H1 (cell line): ENCODE results near the gene BBS1. TPM values are rescaled to one million over a fixed set of nuclear protein-coding genes. Genes with fewer than 3 reads are reported as not detected.

ENCODE experiments used
- CTCF ChIA-PET: fragments of 300-600 bp; sonication (Branson Sonifier 250); formaldehyde crosslinking; loops from one replicate; lab custom pipeline; 2021; ENCODE audit not compliant: partially characterized antibody; lab: Charles Lee
- POLR2A ChIA-PET: fragments of 300-600 bp; sonication (Branson Sonifier 250); formaldehyde crosslinking; loops from one replicate; lab custom pipeline; 2021; ENCODE audit warnings: inconsistent platforms; ENCODE audit not compliant: partially characterized antibody; lab: Charles Lee
- DNase-seq, 2 experiments: peaks; one replicate each; pipeline versions ENCODE4 v3.0.0 to v3.0.0-alpha.2; 2010 to 2022; ENCODE audit warnings: low spot score in 2 of 2, low read depth in 1 of 2, mixed read lengths in 1 of 2
- FAIRE-seq: peaks from 2 replicates; lab custom pipeline; 2011; peaks lifted over from hg19 to GRCh38; lab: Jason Lieb, UNC
- H2AFZ ChIP-seq: 2 replicates; pipeline ENCODE4 v1.8.1; 2012; ENCODE audit warnings: low read length, inconsistent platforms
- H2AK5ac ChIP-seq: 2 replicates; pipeline ENCODE4 v1.6.1; 2013; ENCODE audit warnings: low read depth, low read length
- H2BK120ac ChIP-seq: replicated peaks from 2 replicates; pipeline ENCODE3; 2013; ENCODE audit warnings: low read depth, low read length, inconsistent platforms
- H2BK12ac ChIP-seq: 2 replicates; pipeline ENCODE4 v1.6.1; 2013; ENCODE audit warnings: low read depth, low read length
- H2BK15ac ChIP-seq: 2 replicates; pipeline ENCODE4 v1.6.1; 2013; ENCODE audit warnings: low read length
- H2BK20ac ChIP-seq: 2 replicates; pipeline ENCODE4 v1.6.1; 2013; ENCODE audit warnings: low read length
- H2BK5ac ChIP-seq: 2 replicates; pipeline ENCODE4 v1.6.1; 2013; ENCODE audit warnings: low read depth, low read length
- H3K14ac ChIP-seq: 2 replicates; pipeline ENCODE4 v1.6.1; 2013; ENCODE audit warnings: inconsistent platforms; ENCODE audit not compliant: insufficient read length
- H3K18ac ChIP-seq: 2 replicates; pipeline ENCODE4 v1.6.1; 2013; ENCODE audit warnings: low read length; ENCODE audit errors: extremely low read depth
- H3K23ac ChIP-seq: 2 replicates; pipeline ENCODE4 v1.6.1; 2013; ENCODE audit warnings: inconsistent platforms; ENCODE audit not compliant: insufficient read length
- H3K23me2 ChIP-seq: 2 replicates; pipeline ENCODE4 v1.6.1; 2013; ENCODE audit warnings: low read depth, low read length
- H3K27ac ChIP-seq: 2 replicates; pipeline ENCODE4 v1.6.1; 2011; ENCODE audit warnings: low read depth, low read length, inconsistent platforms
- H3K27me3 ChIP-seq, 4 experiments: replicated peaks in 1 of 4; 1 replicate in 1 of 4; 2 replicates in 3 of 4; pipeline versions ENCODE4 v1.6.1 to v1.8.1; 2011 to 2013; ENCODE audit warnings: low read length in 3 of 4, mild to moderate bottlenecking in 3 of 4, inconsistent platforms in 2 of 4, mixed read lengths in 2 of 4, moderate library complexity in 1 of 4; ENCODE audit not compliant: control insufficient read depth in 3 of 4, insufficient read depth in 3 of 4; ENCODE audit errors: extremely low read depth in 1 of 4
- H3K36me3 ChIP-seq, 4 experiments: 2 replicates each; pipeline versions ENCODE4 v1.6.1 to v1.8.1; 2011 to 2013; ENCODE audit warnings: mild to moderate bottlenecking in 4 of 4, low read length in 3 of 4, moderate library complexity in 2 of 4, control low read depth in 1 of 4, inconsistent platforms in 1 of 4; ENCODE audit not compliant: insufficient read depth in 4 of 4, control insufficient read depth in 2 of 4
- H3K4ac ChIP-seq: replicated peaks from 2 replicates; pipeline ENCODE3; 2013; ENCODE audit warnings: low read length, low read depth, mixed read lengths, inconsistent platforms; ENCODE audit not compliant: insufficient read length
- H3K4me1 ChIP-seq, 4 experiments: replicated peaks in 1 of 4; 1 replicate in 1 of 4; 2 replicates in 3 of 4; pipeline versions ENCODE4 v1.6.1 to v1.8.1; 2011 to 2013; ENCODE audit warnings: low read length in 3 of 4, inconsistent platforms in 2 of 4, mixed read lengths in 1 of 4; ENCODE audit not compliant: insufficient read depth in 4 of 4, control insufficient read depth in 3 of 4
- H3K4me2 ChIP-seq, 2 experiments: 2 replicates each; pipeline versions ENCODE4 v1.6.1 to v1.8.1; 2011 to 2013; ENCODE audit warnings: low read depth in 2 of 2, low read length in 2 of 2, control low read depth in 1 of 2, inconsistent platforms in 1 of 2, mild to moderate bottlenecking in 1 of 2; ENCODE audit not compliant: insufficient read depth in 1 of 2
- H3K4me3 ChIP-seq, 4 experiments: fragments of 200-600, 300-600 bp in 1 of 4; sonication (generic), shearing (Covaris generic), sonication (Bioruptor Twin) in 1 of 4; 2 replicates each; pipeline versions ENCODE4 v1.5.1 to v1.8.1; 2011 to 2016; ENCODE audit warnings: low read length in 4 of 4, low read depth in 3 of 4, control low read depth in 2 of 4, inconsistent platforms in 2 of 4, mild to moderate bottlenecking in 2 of 4, mixed read lengths in 1 of 4, moderate library complexity in 1 of 4; ENCODE audit not compliant: insufficient read depth in 2 of 4; ENCODE audit errors: extremely low read depth in 1 of 4
- H3K56ac ChIP-seq: replicated peaks from 2 replicates; pipeline ENCODE3; 2013; ENCODE audit warnings: low read depth, mild to moderate bottlenecking, mixed read lengths, low read length, inconsistent platforms; ENCODE audit not compliant: insufficient read length
- H3K79me1 ChIP-seq: 2 replicates; pipeline ENCODE4 v1.6.1; 2013; ENCODE audit warnings: low read depth, low read length, control low read depth
- H3K79me2 ChIP-seq, 2 experiments: 2 replicates each; pipeline versions ENCODE4 v1.6.1 to v1.8.1; 2012 to 2013; ENCODE audit warnings: low read length in 2 of 2, mild to moderate bottlenecking in 2 of 2, inconsistent platforms in 1 of 2; ENCODE audit not compliant: insufficient read depth in 2 of 2, control insufficient read depth in 1 of 2
- H3K9ac ChIP-seq, 4 experiments: replicated peaks in 1 of 4; 1 replicate in 1 of 4; 2 replicates in 3 of 4; pipeline versions ENCODE4 v1.6.1 to v1.8.1; 2011 to 2013; ENCODE audit warnings: low read depth in 3 of 4, low read length in 3 of 4, control low read depth in 2 of 4, mild to moderate bottlenecking in 2 of 4, moderate library complexity in 2 of 4, inconsistent platforms in 1 of 4; ENCODE audit errors: extremely low read depth in 1 of 4
- H3K9me3 ChIP-seq, 2 experiments: 2 replicates each; pipeline versions ENCODE4 v1.6.1 to v1.8.1; 2012 to 2013; ENCODE audit warnings: mild to moderate bottlenecking in 2 of 2, moderate library complexity in 2 of 2, control low read depth in 1 of 2, inconsistent platforms in 1 of 2, low read depth in 1 of 2, low read length in 1 of 2, mixed read lengths in 1 of 2; ENCODE audit not compliant: insufficient read depth in 2 of 2
- H4K20me1 ChIP-seq, 2 experiments: replicated peaks in 1 of 2; 2 replicates each; pipeline versions ENCODE3 to v1.8.1; 2011 to 2013; ENCODE audit warnings: inconsistent platforms in 2 of 2, low read length in 2 of 2, mild to moderate bottlenecking in 1 of 2; ENCODE audit not compliant: insufficient read depth in 2 of 2, control insufficient read depth in 1 of 2
- H4K5ac ChIP-seq: 2 replicates; pipeline ENCODE4 v1.6.1; 2013; ENCODE audit warnings: low read length, low read depth, mixed read lengths, inconsistent platforms; ENCODE audit not compliant: insufficient read length
- H4K8ac ChIP-seq: 2 replicates; pipeline ENCODE4 v1.8.0; 2013; ENCODE audit warnings: mild to moderate bottlenecking, moderate library complexity, low read length, inconsistent platforms; ENCODE audit not compliant: insufficient read depth; ENCODE audit errors: extremely low read depth
- H4K91ac ChIP-seq: replicated peaks from 2 replicates; pipeline ENCODE3; 2013; ENCODE audit warnings: low read length, mixed read lengths, inconsistent platforms; ENCODE audit not compliant: insufficient read length
- CBX5 ChIP-seq: fragments of 300-800, 300-1000 bp; sonication (generic); IDR thresholded peaks from 2 replicates; pipeline ENCODE4 v1.7.1; 2016; ENCODE audit warnings: antibody characterized with exemption, low read length, low read depth
- POLR2AphosphoS5 ChIP-seq: IDR thresholded peaks from 2 replicates; pipeline ENCODE4 v1.6.1; 2011; ENCODE audit warnings: low read depth, low read length
- SIN3A ChIP-seq, 2 experiments: IDR thresholded peaks in 1 of 2; conservative IDR thresholded peaks in 1 of 2; 2 replicates each; pipeline ENCODE4 v1.6.1; 2011 to 2012; ENCODE audit warnings: low read length in 2 of 2, improper control_type of control experiment in 1 of 2, low read depth in 1 of 2, mild to moderate bottlenecking in 1 of 2
- WGBS, 2 experiments: shearing (Covaris generic) in 1 of 2; methylation state at CpG; one replicate each; pipeline versions ENCODE4 v1.1.6 to v1.1.7; 2013 to 2015; ENCODE audit warnings: low lambda C conversion rate in 2 of 2, mixed read lengths in 2 of 2, inconsistent platforms in 1 of 2, low coverage in 1 of 2, missing lambda C conversion rate in 1 of 2; ENCODE audit not compliant: insufficient replicate concordance in 2 of 2, insufficient coverage in 1 of 2, insufficient read length in 1 of 2; ENCODE audit errors: extremely low coverage in 1 of 2, missing lambda C conversion rate in 1 of 2; 5-methylcytosine and 5-hydroxymethylcytosine counted together
- polyA plus RNA-seq, 7 experiments: library from polyadenylated mRNA; depleted of rRNA in 3 of 7; stranded (reverse) in 5 of 7; unstranded in 2 of 7; fragments of >200 nt in 5 of 7; fragments of 200-250 nt in 2 of 7; gene quantifications; 1 replicate in 5 of 7; 2 replicates in 1 of 7; 4 replicates in 1 of 7; pipeline versions ENCODE4 v1.2.1 to v1.2.3, GENCODE V29; 2011 to 2013; ENCODE audit warnings: missing spikeins in 2 of 7, mixed read lengths in 2 of 7
- total RNA-seq: library from RNA; stranded (reverse); fragmentation: NEBNext Ultra II Directional; extraction: Animal tissue kit (Norgen Biotek cat#: 25700); gene quantifications from 2 replicates; pipeline ENCODE4 v1.2.1, GENCODE V29; 2021
- TF ChIP-seq, protein P1 (sequence below): IDR thresholded peaks from 2 replicates; pipeline ENCODE4 v1.6.1; 2012; ENCODE audit warnings: inconsistent platforms
- TF ChIP-seq, protein P2 (sequence below): IDR thresholded peaks from 2 replicates; pipeline ENCODE4 v1.6.1; 2012; ENCODE audit warnings: low read length, inconsistent platforms

Gene BBS1
- total and polyA plus RNA-seq, 2 of the 8 experiments (the other 6 are each of a cell fraction or from before 2014, with no cell fraction given): 19.1 to 19.5 TPM

DNA sequence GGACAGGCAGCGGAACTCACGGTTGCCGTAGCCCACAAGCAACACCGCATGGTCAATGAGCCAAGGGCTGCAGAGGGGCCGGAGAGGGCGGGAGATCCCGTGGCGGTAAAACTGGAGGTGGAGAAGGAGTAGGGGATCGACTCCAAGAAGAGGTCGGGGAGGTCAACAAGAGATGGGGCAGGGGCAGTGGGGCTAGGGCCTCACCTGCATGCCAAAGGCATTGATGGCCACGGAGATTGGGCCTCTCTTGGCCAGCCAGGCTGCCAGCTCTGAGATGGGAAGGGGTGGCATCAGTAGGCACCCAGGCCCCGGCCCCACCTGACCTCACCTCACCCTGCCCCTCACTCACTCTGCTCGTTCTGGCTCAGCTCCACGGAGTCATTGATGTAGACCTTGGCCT lies 54.1 kb downstream of the BBS1 start:
- H3K56ac ChIP-seq: no peak overlapping the region
- no peaks in the 10 kb centered on the region for H3K9me3 ChIP-seq
- H3K79me1 ChIP-seq: no peaks in the 10 kb centered on the region
- no peak overlapping the region for H3K27ac ChIP-seq
- H3K36me3 ChIP-seq: peaks cover 10 to 35% (median 31%) of the 10 kb centered on the region in 4 experiments
- POLR2A ChIA-PET: interaction anchor here (1.1 to 7.4 kb wide), 9 partner anchors 8 to 128 kb away, joined by 3 to 54 read pairs (median 6); partner anchors contain the start of genes ACTN3, RBM14, RBM4 and ZDHHC24
- H3K23me2 ChIP-seq: no peaks in the 10 kb centered on the region
- WGBS, 2 experiments: 90% methylated on average over 14 of the region's 14 CpGs; no CpG with 5 or more reads in 1 of the 2 experiments
- H4K91ac ChIP-seq: no peak overlapping the region
- H4K8ac ChIP-seq: no peak overlapping the region; the same call in 1 of the 2 replicates
- no peaks in the 10 kb centered on the region for H4K20me1 ChIP-seq
- H3K79me2 ChIP-seq: no peaks in the 10 kb centered on the region
- no peak overlapping the region for H2BK120ac ChIP-seq
- H2AK5ac ChIP-seq: no peak overlapping the region
- H2AFZ ChIP-seq: no peak overlapping the region
- no peak overlapping the region for H4K5ac ChIP-seq
- H2BK15ac ChIP-seq: no peak overlapping the region
- peaks cover 0 to 5% (median 3%) of the 10 kb centered on the region in 4 experiments; a peak in 3 of 7 replicates for H3K4me1 ChIP-seq
- H2BK20ac ChIP-seq: no peak overlapping the region
- no peak overlapping the region for H3K14ac ChIP-seq
- H2BK12ac ChIP-seq: no peak overlapping the region
- H3K18ac ChIP-seq: no peak overlapping the region
- no peak overlapping the region for H3K9ac ChIP-seq
- H3K23ac ChIP-seq: no peak overlapping the region
- FAIRE-seq: no peak
- no peak overlapping the region for H3K4ac ChIP-seq
- no peak overlapping the region; the same call in none of the 2 replicates for H2BK5ac ChIP-seq
- DNase-seq: no peak
- H3K27me3 ChIP-seq: no peaks in the 10 kb centered on the region
- no peak overlapping the region for H3K4me2 ChIP-seq
- no peak overlapping the region for H3K4me3 ChIP-seq
- CTCF ChIA-PET: interaction anchor here (0.9 kb wide), 1 partner anchor 275 kb away, joined by 3 read pairs; no protein-coding TSS in a partner anchor
- TF ChIP-seq, protein P1, sequence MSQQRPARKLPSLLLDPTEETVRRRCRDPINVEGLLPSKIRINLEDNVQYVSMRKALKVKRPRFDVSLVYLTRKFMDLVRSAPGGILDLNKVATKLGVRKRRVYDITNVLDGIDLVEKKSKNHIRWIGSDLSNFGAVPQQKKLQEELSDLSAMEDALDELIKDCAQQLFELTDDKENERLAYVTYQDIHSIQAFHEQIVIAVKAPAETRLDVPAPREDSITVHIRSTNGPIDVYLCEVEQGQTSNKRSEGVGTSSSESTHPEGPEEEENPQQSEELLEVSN: 0 out of 2 replicates have a peak, but pooled peaks have one; percentile 14
- TF ChIP-seq SIN3A (conservative IDR thresholded peaks at IDR 0.05 in 1 of 2, IDR thresholded peaks at IDR 0.05 in 1 of 2; ENCODE audit: low read depth in 1 of 2, low read length in 2 of 2) (no peak), CBX5 (no peak), POLR2AphosphoS5 (peak; percentile 23; the same call in 1 of the 2 replicates)
- TF ChIP-seq, protein P2, sequence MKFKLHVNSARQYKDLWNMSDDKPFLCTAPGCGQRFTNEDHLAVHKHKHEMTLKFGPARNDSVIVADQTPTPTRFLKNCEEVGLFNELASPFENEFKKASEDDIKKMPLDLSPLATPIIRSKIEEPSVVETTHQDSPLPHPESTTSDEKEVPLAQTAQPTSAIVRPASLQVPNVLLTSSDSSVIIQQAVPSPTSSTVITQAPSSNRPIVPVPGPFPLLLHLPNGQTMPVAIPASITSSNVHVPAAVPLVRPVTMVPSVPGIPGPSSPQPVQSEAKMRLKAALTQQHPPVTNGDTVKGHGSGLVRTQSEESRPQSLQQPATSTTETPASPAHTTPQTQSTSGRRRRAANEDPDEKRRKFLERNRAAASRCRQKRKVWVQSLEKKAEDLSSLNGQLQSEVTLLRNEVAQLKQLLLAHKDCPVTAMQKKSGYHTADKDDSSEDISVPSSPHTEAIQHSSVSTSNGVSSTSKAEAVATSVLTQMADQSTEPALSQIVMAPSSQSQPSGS: no peak
